OCI-M1 (cell line): ENCODE measurements around the gene CIRBP.
A peak's percentile ranks its signal among the peaks of the same experiment; 100 is the strongest.

ENCODE experiments used
- DNase-seq: peaks from one replicate; lab custom pipeline; 2025; lab: John Stamatoyannopoulos, UW

CIRBP gene

GRCh38 chr19:1230783-1231489, 38.2 kb upstream of the CIRBP start:
- no peak for DNase-seq

- no peak for DNase-seq
Measured at GRCh38 chr19:1231729-1232637, 37.1 kb upstream of the CIRBP start.

GRCh38 chr19:1232652-1233072, 36.5 kb upstream of the CIRBP start:
- peak; percentile 5 for DNase-seq

- no peak for DNase-seq
Measured at GRCh38 chr19:1233115-1233667, 35.9 kb upstream of the CIRBP start.

- no peak for DNase-seq
Measured at GRCh38 chr19:1234051-1234954, 34.8 kb upstream of the CIRBP start.

DNA sequence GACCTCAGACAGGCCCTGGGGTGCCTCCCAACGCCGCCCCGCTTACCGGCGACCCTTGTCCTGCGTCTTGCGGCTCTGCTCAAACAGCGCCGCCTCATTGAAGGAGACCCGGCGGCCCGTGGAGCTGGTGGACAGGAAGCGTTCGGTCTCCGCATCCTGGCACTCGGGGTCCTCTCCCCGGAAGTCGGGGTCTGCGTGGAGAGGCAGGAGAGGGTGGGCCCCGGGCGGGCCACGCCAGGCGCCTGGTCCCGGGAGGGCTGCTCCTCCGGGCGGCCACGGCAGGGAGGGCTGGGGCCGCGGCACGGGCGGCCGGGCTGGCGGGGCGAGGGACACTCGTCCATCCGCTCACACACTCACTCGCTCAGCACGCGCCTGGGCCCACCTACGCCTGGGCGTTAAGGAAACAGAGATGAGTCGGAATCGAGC, 34.2 kb upstream of the CIRBP start:
- DNase-seq, result no peak

GRCh38 chr19:1235625-1236538, 33.2 kb upstream of the CIRBP start:
- DNase-seq, result no peak

DNA sequence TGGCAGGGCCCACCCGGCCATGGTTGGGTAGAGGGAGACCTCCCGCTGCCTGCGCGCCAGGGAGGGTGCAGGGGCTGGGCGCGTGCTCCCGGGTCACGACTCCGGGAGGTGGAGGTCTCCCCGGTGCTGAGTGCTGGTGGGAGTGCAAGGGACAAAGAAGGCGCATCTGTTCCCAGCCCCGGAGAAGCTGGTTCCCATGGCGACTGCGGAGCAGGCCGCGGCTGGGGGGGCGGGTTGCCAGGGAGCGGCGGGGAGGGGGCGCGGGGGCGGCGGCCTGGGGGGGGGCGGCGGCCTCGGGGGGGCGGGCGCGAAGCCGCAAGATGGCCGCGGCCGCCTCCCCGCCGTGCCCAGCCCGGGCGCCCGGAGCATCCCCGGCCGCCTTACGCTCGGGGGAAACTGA, 32.6 kb upstream of the CIRBP start:
- no peak for DNase-seq

- no peak for DNase-seq
Measured at GRCh38 chr19:1237027-1237659, 32.0 kb upstream of the CIRBP start.

- peak; percentile 33 for DNase-seq
Measured at GRCh38 chr19:1237754-1238368, 31.3 kb upstream of the CIRBP start, which contains the start of gene CBARP. Gene CBARP (minus strand): TSS chr19:1238005. CDS start chr19:1236100, 1,905 bp downstream.

DNA sequence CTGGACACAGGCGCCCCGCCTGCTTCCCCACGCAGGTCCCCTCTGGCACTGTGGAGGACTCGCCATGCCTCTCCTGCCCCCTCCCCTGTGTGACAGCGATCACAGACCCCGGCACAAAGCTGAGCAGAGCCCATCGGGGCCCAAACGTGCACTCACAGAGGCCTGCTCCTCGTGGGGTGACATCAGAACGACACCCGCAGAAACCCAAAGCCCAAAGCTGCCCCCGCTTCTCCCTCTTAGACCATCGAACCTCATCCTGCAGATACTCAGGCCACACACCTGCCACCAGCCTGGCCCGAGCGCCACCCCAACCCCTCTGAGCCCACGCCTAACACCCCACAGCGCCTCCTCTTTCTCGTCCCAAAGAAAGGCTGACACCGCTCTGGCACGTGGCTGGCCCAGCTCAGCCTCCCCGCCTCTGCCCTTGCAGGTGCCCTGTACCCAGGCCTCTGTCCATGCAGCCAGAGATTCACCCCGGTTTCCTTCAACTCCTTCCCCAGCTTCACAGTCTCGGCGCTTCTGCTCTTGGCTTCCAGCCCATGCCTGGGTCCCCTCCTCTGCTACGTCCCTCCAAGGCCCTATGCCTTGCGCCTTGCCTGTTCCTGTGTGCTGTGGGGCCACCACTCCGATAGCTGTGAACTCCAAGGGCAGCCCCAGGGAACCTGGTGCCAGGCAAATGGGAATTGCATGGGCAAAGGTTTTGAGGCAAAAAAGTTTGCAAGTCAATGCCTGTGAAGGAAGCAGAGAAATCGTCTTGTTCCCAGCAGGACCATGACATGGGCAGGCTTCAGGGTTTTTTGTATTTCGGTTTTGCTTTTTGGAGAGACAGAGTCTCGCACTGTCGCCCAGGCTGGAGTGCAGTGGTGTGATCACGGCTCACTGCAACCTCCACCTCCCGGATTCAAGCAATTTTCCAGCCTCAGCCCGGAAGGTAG, 30.5 kb upstream of the CIRBP start:
- DNase-seq, result no peak

DNA sequence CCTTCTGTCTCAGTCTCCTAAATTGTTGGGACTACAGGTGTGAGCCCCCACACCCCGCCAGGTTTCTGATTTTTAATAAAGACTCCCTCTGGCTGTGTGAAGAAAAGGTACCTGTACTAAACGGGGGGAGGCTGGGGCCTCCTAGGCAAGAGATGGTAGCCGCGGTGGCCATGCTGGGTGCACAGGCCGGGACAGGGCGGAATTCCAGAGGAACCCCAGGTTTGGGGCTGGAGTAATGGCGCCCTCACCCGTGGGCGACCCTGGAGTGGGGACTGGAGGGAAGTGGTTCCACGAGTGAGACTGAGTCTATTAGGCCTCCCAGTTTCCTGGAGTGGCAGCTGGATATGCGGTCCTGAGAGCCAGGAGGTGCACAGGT, 29.7 kb upstream of the CIRBP start:
- DNase-seq, result no peak

DNA sequence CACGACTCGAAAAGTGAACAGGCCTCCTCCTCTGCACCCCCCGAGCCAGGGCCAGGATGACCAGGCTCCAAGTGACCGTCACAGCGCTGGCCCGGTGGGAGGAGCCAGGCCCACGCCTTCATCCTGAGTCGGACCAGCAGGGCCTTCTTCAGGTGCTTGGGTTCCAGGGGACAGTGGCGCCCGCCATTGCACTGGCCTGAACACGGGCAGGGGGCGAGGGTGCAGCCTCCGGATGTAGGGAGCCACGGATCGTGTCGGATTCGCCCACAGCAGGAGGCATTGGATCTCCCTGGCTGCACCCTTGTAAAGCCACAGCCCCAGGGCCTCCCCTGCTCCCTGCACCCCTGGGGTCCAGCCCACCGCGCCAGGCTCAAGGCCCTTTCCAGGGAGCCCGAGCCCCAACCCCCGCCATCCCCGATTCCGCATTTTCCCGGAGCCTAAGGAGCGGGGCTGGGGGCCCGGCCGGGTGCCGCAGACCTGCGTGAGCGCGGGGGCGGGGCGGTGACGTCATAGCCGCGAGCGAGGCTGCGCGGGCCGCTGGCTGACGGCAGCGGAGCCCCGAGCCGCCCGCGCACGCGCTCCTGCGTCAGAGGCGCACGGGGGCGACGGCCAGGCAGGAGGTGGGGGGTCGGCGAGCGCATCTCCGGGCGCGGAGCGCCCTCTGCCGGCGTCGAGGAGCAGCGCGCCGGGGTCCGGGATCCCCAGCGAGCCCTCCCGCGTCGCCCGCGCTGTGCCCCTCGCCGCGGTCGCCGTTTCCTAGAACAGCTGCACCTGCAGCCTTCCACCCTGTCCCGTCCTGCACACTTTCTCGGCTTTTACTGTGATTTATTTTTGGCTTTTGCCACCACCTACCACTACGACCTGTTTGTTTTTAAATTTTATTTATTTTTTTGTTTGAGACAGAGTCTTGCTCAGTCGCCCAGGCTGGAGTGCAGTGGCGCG, 29.1 kb upstream of the CIRBP start:
- peak; percentile 88 for DNase-seq

DNA sequence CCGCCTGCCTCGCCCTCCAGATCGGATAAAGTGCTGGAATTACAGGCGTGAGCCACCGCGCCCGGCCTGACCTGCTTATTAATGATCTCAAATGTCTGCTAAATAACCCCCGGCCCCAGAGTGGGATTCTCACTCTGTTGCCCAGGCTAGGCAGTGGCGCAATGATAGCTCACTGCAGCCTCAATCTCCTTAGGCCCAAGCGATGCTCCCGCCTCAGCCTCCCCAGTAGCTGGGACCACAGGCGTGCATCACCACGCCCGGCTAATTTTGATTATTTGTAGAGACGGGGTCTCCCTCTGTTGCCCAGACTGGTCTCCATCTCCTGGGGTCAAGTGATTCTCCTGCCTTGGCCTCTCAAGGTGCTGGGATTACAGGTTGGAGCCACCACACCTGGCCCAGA, 28.2 kb upstream of the CIRBP start:
- DNase-seq, result no peak

DNA sequence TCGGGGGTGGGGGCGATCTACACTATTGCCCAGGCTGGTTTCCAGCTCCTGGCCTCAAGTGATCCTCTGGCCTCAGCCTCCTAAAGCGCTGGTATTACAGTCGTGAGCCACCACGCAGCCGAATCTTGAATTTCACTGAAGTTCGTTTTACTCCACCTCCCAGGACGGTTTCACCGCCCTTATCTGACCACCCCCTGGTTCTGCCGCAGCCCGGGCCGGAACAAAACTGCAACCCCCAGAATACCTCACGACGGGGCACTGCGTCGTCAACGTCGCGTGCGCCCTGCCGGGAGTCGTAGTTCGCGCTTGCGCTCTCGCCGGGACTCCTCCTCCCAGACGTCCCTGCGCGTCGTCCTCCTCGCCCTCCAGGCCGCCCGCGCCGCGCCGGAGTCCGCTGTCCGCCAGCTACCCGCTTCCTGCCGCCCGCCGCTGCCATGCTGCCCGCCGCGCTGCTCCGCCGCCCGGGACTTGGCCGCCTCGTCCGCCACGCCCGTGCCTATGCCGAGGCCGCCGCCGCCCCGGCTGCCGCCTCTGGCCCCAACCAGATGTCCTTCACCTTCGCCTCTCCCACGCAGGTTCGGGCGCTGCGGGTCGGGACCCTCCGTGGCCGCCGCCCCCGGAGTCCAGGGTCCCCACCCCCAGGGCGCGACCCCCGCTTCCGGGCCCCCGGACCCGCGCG, 27.6 kb upstream of the CIRBP start, which contains the start of gene ATP5F1D:
ATP5F1D (plus strand) TSS at position 335 of the 679 bp plus-strand sequence; CDS start at position 435, 100 bp downstream.
- DNase-seq, result peak; percentile 95

DNA sequence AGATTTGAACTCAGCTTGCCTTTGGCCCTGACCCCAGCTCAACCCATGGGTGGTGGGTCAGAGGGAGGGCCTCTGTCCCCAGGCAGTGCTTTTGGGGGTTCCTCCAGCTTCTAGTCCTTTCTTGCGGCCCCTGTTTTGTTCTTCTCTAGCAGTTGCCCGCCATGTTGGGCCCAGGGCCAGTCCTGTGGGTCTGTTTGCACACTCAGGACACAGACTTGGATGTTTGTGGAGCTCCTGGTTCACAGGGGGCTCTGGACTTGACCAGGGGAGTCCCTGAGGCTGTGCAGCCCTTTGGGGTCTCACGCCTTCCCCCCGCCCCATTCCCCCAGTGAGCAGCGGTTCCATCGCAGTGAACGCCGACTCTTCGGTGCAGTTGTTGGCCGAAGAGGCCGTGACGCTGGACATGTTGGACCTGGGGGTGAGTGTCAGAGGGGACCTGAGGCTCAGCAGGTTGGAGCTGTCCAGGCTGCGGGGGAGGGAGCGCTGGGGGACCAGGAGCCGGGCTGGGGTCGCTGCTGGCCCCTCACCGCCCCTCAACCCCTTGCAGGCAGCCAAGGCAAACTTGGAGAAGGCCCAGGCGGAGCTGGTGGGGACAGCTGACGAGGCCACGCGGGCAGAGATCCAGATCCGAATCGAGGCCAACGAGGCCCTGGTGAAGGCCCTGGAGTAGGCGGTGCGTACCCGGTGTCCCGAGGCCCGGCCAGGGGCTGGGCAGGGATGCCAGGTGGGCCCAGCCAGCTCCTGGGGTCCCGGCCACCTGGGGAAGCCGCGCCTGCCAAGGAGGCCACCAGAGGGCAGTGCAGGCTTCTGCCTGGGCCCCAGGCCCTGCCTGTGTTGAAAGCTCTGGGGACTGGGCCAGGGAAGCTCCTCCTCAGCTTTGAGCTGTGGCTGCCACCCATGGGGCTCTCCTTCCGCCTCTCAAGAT, 25.1 kb upstream of the CIRBP start:
- DNase-seq, result peak; percentile 73
